ENCODE measurements around the gene RFC4. TPM values are rescaled to one million over a fixed set of nuclear protein-coding genes. Genes with fewer than 3 reads are reported as not detected.
A peak's percentile ranks its signal among the peaks of the same experiment; 100 is the strongest.

RFC4 gene
- total RNA-seq, 2 donors from 2014 or later: 4.7 to 20.4 TPM

GRCh38 chr3:186842426-186843038 is 36.2 kb upstream of the RFC4 start, which contains the start of gene ADIPOQ:
Gene ADIPOQ (plus strand): TSS chr3:186842710. CDS start chr3:186853059, 10,349 bp downstream.
- Histone ChIP-seq H3K4me1 (ENCODE audit: control insufficient read depth in 1 of 2, low read depth in 2 of 2) (peaks cover 6 to 20% of the 10 kb centered on the region in 2 donors), H3K36me3 (no peaks in the 10 kb centered on the region), H3K4me3 (no peak within 1 kb of the TSS), H3K27ac (no peak within 1 kb of the TSS), H3K27me3 (replicated peaks; ENCODE audit: insufficient read depth) (no peaks in the 10 kb centered on the region), H3K9me3 (no peaks in the 10 kb centered on the region)
- TF ChIP-seq CTCF (IDR thresholded peaks at IDR 0.05): no peak
- DNase-seq (ENCODE audit: low spot score): no peak
- no peak for ATAC-seq (ENCODE audit: insufficient number of reproducible peaks, low FRiP score, low read depth)

GRCh38 chr3:186841620-186842019 is 35.3 kb upstream of the RFC4 start:
- TF ChIP-seq CTCF (IDR thresholded peaks at IDR 0.05): no peak
- Histone ChIP-seq H3K4me3 (no peak overlapping the region), H3K4me1 (ENCODE audit: control insufficient read depth in 1 of 2, low read depth in 2 of 2) (peaks cover 6 to 20% of the 10 kb centered on the region in 2 donors), H3K27ac (no peak overlapping the region), H3K27me3 (replicated peaks; ENCODE audit: insufficient read depth) (no peaks in the 10 kb centered on the region), H3K36me3 (no peaks in the 10 kb centered on the region), H3K9me3 (no peaks in the 10 kb centered on the region)
- no peak for DNase-seq (ENCODE audit: low spot score)
- no peak for ATAC-seq (ENCODE audit: insufficient number of reproducible peaks, low FRiP score, low read depth)

GRCh38 chr3:186839874-186840641 is 33.8 kb upstream of the RFC4 start:
- peak overlapping the region; percentile 65 to 74 for H3K27ac ChIP-seq
- H3K4me3 ChIP-seq: peak overlapping the region; percentile 55
- peaks cover 6 to 20% of the 10 kb centered on the region in 2 donors for H3K4me1 ChIP-seq (ENCODE audit: control insufficient read depth in 1 of 2, low read depth in 2 of 2)
- peak; percentile 28 for DNase-seq (ENCODE audit: low spot score)
- peak; percentile 49 for ATAC-seq (ENCODE audit: insufficient number of reproducible peaks, low FRiP score, low read depth)
- no peaks in the 10 kb centered on the region for H3K27me3 ChIP-seq (replicated peaks; ENCODE audit: insufficient read depth)
- H3K9me3 ChIP-seq: no peaks in the 10 kb centered on the region
- H3K36me3 ChIP-seq: no peaks in the 10 kb centered on the region
- TF ChIP-seq CTCF (IDR thresholded peaks at IDR 0.05): no peak

- peaks cover 5% of the 10 kb centered on the region for H3K27me3 ChIP-seq (replicated peaks; ENCODE audit: insufficient read depth)
- no peaks in the 10 kb centered on the region for H3K36me3 ChIP-seq
- no peak for TF ChIP-seq CTCF (IDR thresholded peaks at IDR 0.05)
- no peak overlapping the region for H3K4me3 ChIP-seq
- H3K4me1 ChIP-seq (ENCODE audit: control insufficient read depth in 1 of 2, low read depth in 2 of 2): peaks cover 0 to 9% of the 10 kb centered on the region in 2 donors
- no peak for DNase-seq (ENCODE audit: low spot score)
- no peak overlapping the region for H3K27ac ChIP-seq
- no peak for ATAC-seq (ENCODE audit: insufficient number of reproducible peaks, low FRiP score, low read depth)
- H3K9me3 ChIP-seq: no peaks in the 10 kb centered on the region
These were observed 26.0 kb upstream of the RFC4 start for GRCh38 chr3:186832276-186832675.

GRCh38 chr3:186831798-186832197 is 25.5 kb upstream of the RFC4 start:
- no peak for ATAC-seq (ENCODE audit: insufficient number of reproducible peaks, low FRiP score, low read depth)
- Histone ChIP-seq H3K36me3 (no peaks in the 10 kb centered on the region), H3K4me3 (no peak overlapping the region), H3K9me3 (no peaks in the 10 kb centered on the region), H3K4me1 (ENCODE audit: control insufficient read depth in 1 of 2, low read depth in 2 of 2) (peaks cover 0 to 9% of the 10 kb centered on the region in 2 donors), H3K27me3 (replicated peaks; ENCODE audit: insufficient read depth) (peaks cover 5% of the 10 kb centered on the region), H3K27ac (no peak overlapping the region)
- no peak for TF ChIP-seq CTCF (IDR thresholded peaks at IDR 0.05)
- DNase-seq (ENCODE audit: low spot score): no peak

All from thoracic aorta (tissue), 2 donors.